ENCODE data around the gene FKBP15.

The FKBP15 gene

GRCh38 chr9:113138760-113139159, 82.3 kb downstream of the FKBP15 start:
- no peak overlapping the region for H3K4me2 ChIP-seq (ENCODE audit: insufficient read depth, low read length)
- H3K79me2 ChIP-seq (ENCODE audit: insufficient read depth, low read length), result no peaks in the 10 kb centered on the region
- H3K36me3 ChIP-seq (ENCODE audit: insufficient read depth, low read length), result no peaks in the 10 kb centered on the region
- no peak for DNase-seq
- no peaks in the 10 kb centered on the region for H4K20me1 ChIP-seq (ENCODE audit: insufficient read depth, low read length)
- H3K27ac ChIP-seq (ENCODE audit: low read length), result no peak overlapping the region
- no peak overlapping the region for H2AFZ ChIP-seq (ENCODE audit: low read depth, low read length)
- ATAC-seq (ENCODE audit: insufficient read depth, low read depth), result no peak
- H3K9ac ChIP-seq (ENCODE audit: low read depth, low read length), result no peak overlapping the region
- H3K27me3 ChIP-seq (ENCODE audit: insufficient read depth, low read length, poor library complexity), result peaks cover 6% of the 10 kb centered on the region
- no peaks in the 10 kb centered on the region for H3K4me1 ChIP-seq (ENCODE audit: insufficient read depth, low read length)
- H3K4me3 ChIP-seq (ENCODE audit: low read depth in 1 of 2, low read length in 2 of 2), result no peak overlapping the region
- TF ChIP-seq CTCF (IDR thresholded peaks at IDR 0.05; ENCODE audit: borderline replicate concordance, extremely low read depth, low read length, poor library complexity, severe bottlenecking) (no peak), EZH2 (IDR thresholded peaks at IDR 0.05; ENCODE audit: borderline replicate concordance, low read depth, low read length, severe bottlenecking) (no peak)
- no peaks in the 10 kb centered on the region for H3K9me3 ChIP-seq (ENCODE audit: insufficient read depth, low read length, severe bottlenecking)

- H2AFZ ChIP-seq (ENCODE audit: low read depth, low read length), result no peak overlapping the region
- no peaks in the 10 kb centered on the region for H3K36me3 ChIP-seq (ENCODE audit: insufficient read depth, low read length)
- H3K79me2 ChIP-seq (ENCODE audit: insufficient read depth, low read length), result no peaks in the 10 kb centered on the region
- no peaks in the 10 kb centered on the region for H3K4me1 ChIP-seq (ENCODE audit: insufficient read depth, low read length)
- H3K4me3 ChIP-seq (ENCODE audit: low read depth in 1 of 2, low read length in 2 of 2), result no peak overlapping the region
- H3K27me3 ChIP-seq (ENCODE audit: insufficient read depth, low read length, poor library complexity), result peaks cover 4% of the 10 kb centered on the region
- no peak overlapping the region for H3K9ac ChIP-seq (ENCODE audit: low read depth, low read length)
- no peak overlapping the region for H3K4me2 ChIP-seq (ENCODE audit: insufficient read depth, low read length)
- no peak for DNase-seq
- H4K20me1 ChIP-seq (ENCODE audit: insufficient read depth, low read length), result no peaks in the 10 kb centered on the region
- ATAC-seq (ENCODE audit: insufficient read depth, low read depth), result no peak
- no peak overlapping the region for H3K27ac ChIP-seq (ENCODE audit: low read length)
- H3K9me3 ChIP-seq (ENCODE audit: insufficient read depth, low read length, severe bottlenecking), result no peaks in the 10 kb centered on the region
- TF ChIP-seq CTCF (IDR thresholded peaks at IDR 0.05; ENCODE audit: borderline replicate concordance, extremely low read depth, low read length, poor library complexity, severe bottlenecking) (no peak), EZH2 (IDR thresholded peaks at IDR 0.05; ENCODE audit: borderline replicate concordance, low read depth, low read length, severe bottlenecking) (no peak)
Observed at GRCh38 chr9:113137196-113138168, 83.6 kb downstream of the FKBP15 start.

- H3K9me3 ChIP-seq (ENCODE audit: insufficient read depth, low read length, severe bottlenecking), result no peaks in the 10 kb centered on the region
- H2AFZ ChIP-seq (ENCODE audit: low read depth, low read length), result no peak overlapping the region
- no peaks in the 10 kb centered on the region for H3K27me3 ChIP-seq (ENCODE audit: insufficient read depth, low read length, poor library complexity)
- H3K4me2 ChIP-seq (ENCODE audit: insufficient read depth, low read length), result no peak overlapping the region
- no peak overlapping the region for H3K27ac ChIP-seq (ENCODE audit: low read length)
- TF ChIP-seq EZH2 (IDR thresholded peaks at IDR 0.05; ENCODE audit: borderline replicate concordance, low read depth, low read length, severe bottlenecking), result no peak
- TF ChIP-seq CTCF (IDR thresholded peaks at IDR 0.05; ENCODE audit: borderline replicate concordance, extremely low read depth, low read length, poor library complexity, severe bottlenecking), result no peak
- H4K20me1 ChIP-seq (ENCODE audit: insufficient read depth, low read length), result no peaks in the 10 kb centered on the region
- peak; percentile 45 for DNase-seq
- no peaks in the 10 kb centered on the region for H3K36me3 ChIP-seq (ENCODE audit: insufficient read depth, low read length)
- H3K79me2 ChIP-seq (ENCODE audit: insufficient read depth, low read length), result no peaks in the 10 kb centered on the region
- H3K4me1 ChIP-seq (ENCODE audit: insufficient read depth, low read length), result no peaks in the 10 kb centered on the region
- no peak overlapping the region for H3K4me3 ChIP-seq (ENCODE audit: low read depth in 1 of 2, low read length in 2 of 2)
- H3K9ac ChIP-seq (ENCODE audit: low read depth, low read length), result no peak overlapping the region
- ATAC-seq (ENCODE audit: insufficient read depth, low read depth), result peak; percentile 58; the same call in 2 of the 3 replicates
Observed at GRCh38 chr9:113131689-113132151, 89.4 kb downstream of the FKBP15 start.

All from DND-41 (cell line).